Endothelial cell of umbilical vein (primary cell): Measurements from ENCODE around the gene GUCY1A1. TPM values are rescaled to one million over a fixed set of nuclear protein-coding genes. Genes with fewer than 3 reads are reported as not detected.

ENCODE experiments used
- BruUV-seq: library from RNA; stranded (reverse); fragments of 400-500 nt; replicated peaks from 2 replicates; lab custom pipeline; 2021; lab: Mats Ljungman, UMichigan
- CTCF ChIA-PET: fragments of 300-600, 350-600 bp; sonication (Branson Sonifier 250); formaldehyde crosslinking; loops from one replicate; lab custom pipeline; 2021; ENCODE audit warnings: antibody characterized with exemption, inconsistent platforms; lab: Charles Lee
- POLR2A ChIA-PET: fragments of 300-600, 350-600 bp; sonication (Branson Sonifier 250); formaldehyde crosslinking; loops from one replicate; lab custom pipeline; 2021; ENCODE audit warnings: antibody characterized with exemption, inconsistent platforms; lab: Charles Lee
- DNase-seq: peaks from one replicate; pipeline ENCODE4 v3.0.0-alpha.2; 2011; ENCODE audit warnings: low read depth, low spot score
- FAIRE-seq: peaks from 2 replicates; lab custom pipeline; 2011; peaks lifted over from hg19 to GRCh38; lab: Jason Lieb, UNC
- H2AFZ ChIP-seq: 2 replicates; pipeline ENCODE4 v1.6.0; 2012; ENCODE audit warnings: low read depth, low read length, control low read depth, inconsistent platforms
- H3K27ac ChIP-seq: 2 replicates; pipeline ENCODE4 v1.5.1; 2011; ENCODE audit warnings: low read depth, mild to moderate bottlenecking, control low read depth, low read length, moderate library complexity; ENCODE audit not compliant: insufficient read depth
- H3K27me3 ChIP-seq, 2 experiments: 2 replicates each; pipeline versions ENCODE4 v1.6.0 to v1.6.1; 2011; ENCODE audit warnings: low read length in 2 of 2, mixed read lengths in 1 of 2; ENCODE audit not compliant: control insufficient read depth in 2 of 2, insufficient read depth in 2 of 2
- H3K36me3 ChIP-seq, 2 experiments: 2 replicates in 1 of 2; 3 replicates in 1 of 2; pipeline ENCODE4 v1.5.1; 2011; ENCODE audit warnings: low read length in 2 of 2, mild to moderate bottlenecking in 1 of 2, moderate library complexity in 1 of 2; ENCODE audit not compliant: control insufficient read depth in 2 of 2, insufficient read depth in 2 of 2; ENCODE audit errors: extremely low read depth in 1 of 2
- H3K4me1 ChIP-seq: 3 replicates; pipeline ENCODE4 v1.5.1; 2011; ENCODE audit warnings: mild to moderate bottlenecking, low read length; ENCODE audit not compliant: control insufficient read depth, insufficient read depth; ENCODE audit errors: extremely low read depth
- H3K4me2 ChIP-seq: 2 replicates; pipeline ENCODE4 v1.6.1; 2011; ENCODE audit warnings: low read length, control low read depth, mixed read lengths; ENCODE audit not compliant: insufficient read depth
- H3K4me3 ChIP-seq, 3 experiments: fragments of 200-600 bp in 1 of 3; sonication (generic), shearing (Covaris generic) in 1 of 3; replicated peaks in 1 of 3; 2 replicates each; pipeline ENCODE4 v1.5.1; 2011 to 2016; ENCODE audit warnings: control low read depth in 3 of 3, low read length in 3 of 3, mild to moderate bottlenecking in 2 of 3, inconsistent platforms in 1 of 3, low read depth in 1 of 3, moderate library complexity in 1 of 3; ENCODE audit not compliant: insufficient read depth in 1 of 3
- H3K79me2 ChIP-seq: 2 replicates; pipeline ENCODE4 v1.6.0; 2012; ENCODE audit warnings: low read length, inconsistent platforms; ENCODE audit not compliant: control insufficient read depth, insufficient read depth
- H3K9ac ChIP-seq: replicated peaks from 2 replicates; pipeline ENCODE3; 2011; ENCODE audit warnings: low read length, control low read depth; ENCODE audit not compliant: insufficient read depth; ENCODE audit errors: extremely low read depth
- H3K9me1 ChIP-seq: replicated peaks from 3 replicates; pipeline ENCODE4 v1.6.0; 2011; ENCODE audit warnings: mild to moderate bottlenecking, low read length; ENCODE audit not compliant: control insufficient read depth, insufficient read depth; ENCODE audit errors: extremely low read depth
- H3K9me3 ChIP-seq: replicated peaks from 2 replicates; pipeline ENCODE4 v1.5.1; 2012; ENCODE audit warnings: low read length, inconsistent platforms; ENCODE audit not compliant: control insufficient read depth, insufficient read depth
- H4K20me1 ChIP-seq: replicated peaks from 2 replicates; pipeline ENCODE3; 2011; ENCODE audit warnings: mild to moderate bottlenecking, low read length; ENCODE audit not compliant: control insufficient read depth, insufficient read depth; ENCODE audit errors: extremely low read depth
- CTCF ChIP-seq, 2 donors: IDR thresholded peaks; 1 replicate in 1 of 2; 2 replicates in 1 of 2; pipeline ENCODE4 v1.5.1; 2011; ENCODE audit warnings: low read length in 2 of 2, mild to moderate bottlenecking in 2 of 2, moderate library complexity in 2 of 2, control low read depth in 1 of 2, inconsistent platforms in 1 of 2, low read depth in 1 of 2; ENCODE audit not compliant: insufficient read depth in 1 of 2; ENCODE audit errors: extremely low read depth in 1 of 2
- EZH2 ChIP-seq: IDR thresholded peaks from 2 replicates; pipeline ENCODE4 v1.6.1; 2012; ENCODE audit warnings: borderline replicate concordance, low read depth, mild to moderate bottlenecking, moderate library complexity, low read length, inconsistent platforms; ENCODE audit not compliant: severe bottlenecking
- FOS ChIP-seq: IDR thresholded peaks from 2 replicates; pipeline ENCODE4 v1.6.1; 2011; ENCODE audit warnings: mild to moderate bottlenecking, low read length, moderate library complexity, borderline replicate concordance; ENCODE audit not compliant: insufficient read depth
- MYC ChIP-seq: IDR thresholded peaks from one replicate; pipeline ENCODE4 v1.6.1; 2011; ENCODE audit warnings: mild to moderate bottlenecking, low read depth, low read length
- POLR2A ChIP-seq: IDR thresholded peaks from 2 replicates; pipeline ENCODE4 v1.6.1; 2012; ENCODE audit warnings: low read depth, mild to moderate bottlenecking, control low read depth, low read length
- POLR2AphosphoS5 ChIP-seq: IDR thresholded peaks from 2 replicates; pipeline ENCODE4 v1.6.1; 2012; ENCODE audit warnings: low read depth, mild to moderate bottlenecking, control low read depth, low read length, moderate library complexity; ENCODE audit not compliant: insufficient read depth
- dilution Hi-C: fragments of 300-500 bp; cut with MboI; formaldehyde crosslinking; loops from one replicate; pipeline ENCODE4 v1.15.0; 2019; ENCODE audit warnings: low sequenced_read_pairs; ENCODE audit not compliant: extremely low pct_ligation_motif_present
- intact Hi-C: fragments of 100-400 bp; cut with micrococcal nuclease; formaldehyde crosslinking; loops from one replicate; pipeline ENCODE4 v1.10.0; 2022
- polyA plus RNA-seq, 4 experiments: library from polyadenylated mRNA; depleted of rRNA in 3 of 4; stranded (reverse) in 3 of 4; unstranded in 1 of 4; fragments of >200 nt; gene quantifications; 2 replicates each; pipeline versions ENCODE4 v1.2.1 to v1.2.3, GENCODE V29; 2011 to 2012; ENCODE audit warnings: missing spikeins in 1 of 4
- total RNA-seq: library from RNA; stranded (reverse); gene quantifications from 2 replicates; pipeline ENCODE4 v1.2.3, GENCODE V29; 2021

GUCY1A1 gene
- total and polyA plus RNA-seq, 2 donors (not counting 3 experiments of a cell fraction or from before 2014, with no cell fraction given): 1.3 to 4.4 TPM

- Histone ChIP-seq H3K36me3 (no peaks in the 10 kb centered on the region), H4K20me1 (no peaks in the 10 kb centered on the region), H3K4me1 (no peaks in the 10 kb centered on the region), H3K79me2 (no peaks in the 10 kb centered on the region), H3K9me3 (no peaks in the 10 kb centered on the region), H3K9ac (no peak overlapping the region), H3K9me1 (no peaks in the 10 kb centered on the region), H3K27me3 (peaks cover 0 to 2% of the 10 kb centered on the region in 2 experiments), H3K4me3 (no peak overlapping the region), H2AFZ (no peak overlapping the region), H3K27ac (no peak overlapping the region), H3K4me2 (no peak overlapping the region)
- no TSS peak for BruUV-seq
- FAIRE-seq (no peak), DNase-seq (no peak)
- CTCF ChIA-PET: interaction anchor here (1.1 kb wide), 1 partner anchor 90 kb away, joined by 3 read pairs; no protein-coding TSS in a partner anchor
- POLR2A ChIA-PET: no interaction called here
- intact Hi-C loops (no loop called here), dilution Hi-C loops (no loop called here)
- TF ChIP-seq POLR2AphosphoS5: no peak
- TF ChIP-seq CTCF (IDR thresholded peaks at IDR 0.05; ENCODE audit: extremely low read depth in 1 of 2, insufficient read depth in 1 of 2, low read depth in 1 of 2, low read length in 2 of 2): no peak
- no peak for TF ChIP-seq MYC
- no peak for TF ChIP-seq FOS
- TF ChIP-seq POLR2A: no peak
- no peak for TF ChIP-seq EZH2
Measured at GRCh38 chr4:155694100-155694785, 27.6 kb downstream of the GUCY1A1 start.
